Heart left ventricle (tissue), 16 donors: ENCODE data around the gene SLX9. TPM values are rescaled to one million over a fixed set of nuclear protein-coding genes. Genes with fewer than 3 reads are reported as not detected.

Experiments
- ATAC-seq, 4 donors: fragments of 200-7000 bp; cut with Tn5 transposase; one replicate each; pipeline ENCODE4 v1.9.1; 2020 to 2022; ENCODE audit warnings: moderate library complexity in 4 of 4, mild to moderate bottlenecking in 3 of 4, moderate number of reproducible peaks in 1 of 4
- DNase-seq, 5 donors: peaks; one replicate each; pipeline ENCODE4 v3.0.0-alpha.2; 2020
- H3K27ac ChIP-seq, 12 donors: fragments of 200-600 bp; sonication (generic) in 4 of 12; one replicate each; pipeline versions ENCODE4 v1.5.0 to v1.8.0; 2016 to 2022; ENCODE audit warnings: mild to moderate bottlenecking in 2 of 12
- H3K27me3 ChIP-seq, 9 donors: fragments of 200-600 bp; sonication (generic) in 2 of 9; one replicate each; pipeline versions ENCODE4 v1.5.1 to v1.8.0; 2016 to 2022; ENCODE audit warnings: mild to moderate bottlenecking in 3 of 9
- H3K36me3 ChIP-seq, 9 donors: fragments of 200-600 bp; sonication (generic) in 2 of 9; one replicate each; pipeline versions ENCODE4 v1.5.0 to v1.8.0; 2018 to 2022; ENCODE audit warnings: mild to moderate bottlenecking in 2 of 9
- H3K4me1 ChIP-seq, 12 donors: fragments of 200-600 bp; sonication (generic) in 4 of 12; one replicate each; pipeline versions ENCODE4 v1.5.0 to v1.8.0; 2016 to 2022; ENCODE audit warnings: mild to moderate bottlenecking in 3 of 12
- H3K4me3 ChIP-seq, 12 donors: fragments of 200-600 bp; sonication (generic) in 4 of 12; one replicate each; pipeline versions ENCODE4 v1.5.0 to v1.8.0; 2017 to 2022; ENCODE audit warnings: mild to moderate bottlenecking in 9 of 12, moderate library complexity in 4 of 12
- H3K9me3 ChIP-seq, 12 donors: fragments of 200-600 bp; sonication (generic) in 4 of 12; one replicate each; pipeline versions ENCODE4 v1.5.0 to v1.8.0; 2016 to 2022; ENCODE audit warnings: mild to moderate bottlenecking in 1 of 12
- POLR2A ChIP-seq, 2 donors: fragments of 450-650 bp; IDR thresholded peaks; one replicate each; pipeline ENCODE4 v1.6.1; 2017; ENCODE audit warnings: antibody characterized with exemption in 2 of 2, mild to moderate bottlenecking in 2 of 2, moderate library complexity in 2 of 2
- WGBS, 4 donors: extraction: QIAGEN DNeasy Blood & Tissue Kit in 2 of 4; methylation state at CpG; one replicate each; pipeline versions ENCODE4 v1.1.5 to v1.1.7; 2013 to 2018; 5-methylcytosine and 5-hydroxymethylcytosine counted together
- intact Hi-C, 10 donors: fragments of 100-400 bp; cut with DNase I; formaldehyde crosslinking; loops; one replicate each; pipeline versions ENCODE4 v1.11.1 to v1.14.2; 2022
- polyA plus RNA-seq, 2 donors: library from polyadenylated mRNA; stranded (reverse); fragments of 200-250 nt; gene quantifications; one replicate each; pipeline ENCODE4 v1.2.3, GENCODE V29; 2013
- total RNA-seq, 9 donors: library from RNA; depleted of rRNA in 2 of 9; stranded (reverse); fragments of >200 nt in 2 of 9; fragmentation: NEBNext Ultra II Directional in 3 of 9; extraction: Animal tissue kit (Norgen Biotek cat#: 25700) in 3 of 9; gene quantifications; one replicate each; pipeline versions ENCODE4 v1.1.0 to v1.2.4, GENCODE V29; 2016 to 2023
- TF ChIP-seq, protein P1 (sequence below), 12 donors: fragments of 200-600 bp; sonication (generic) in 4 of 12; IDR thresholded peaks; one replicate each; pipeline versions ENCODE4 v1.5.0 to v1.8.0; 2018 to 2022; ENCODE audit warnings: antibody characterized with exemption in 12 of 12, mild to moderate bottlenecking in 5 of 12
- donor health status: ischemic (EF 13 %, LVEDD 7.1; RV severe dilation, severe dysfunction).
- donor health status: healthy with polysubstance abuse.
- donor health status: DM: no; HTN: yes; CAD: no.
- donor health status: DM: no; HTN: no; CAD: no.
- donor health status: ischemic (EF 25% LVEDD 6.9; RV normal size, moderate dysfunction).
- donor health status: ischemic (EF 25% LVEDD 5.7; RV mildly dilated, moderate dysfunction).
- donor health status: healthy.
- donor health status: DM: yes; HTN: yes; CAD: no.
- donor health status: ischemic (EF 35%, LVEDD 5.7; RV mildly dilated, moderate dysfunction).
- donor health status: nonischemic (EF 11% LVEDD 7.7; RV severe dilation, severe dysfunction).
- donor health status: DM: yes; HTN: yes; CAD: no.
- donor health status: PGD.
- donor health status: ischemic (EF 29% LVEDD 5.4; RV normal size, mild dysfunction).
- donor health status: nonischemic (EF 23%, LVEDD 6.1; RV moderate dilation, normal function).

The SLX9 gene
- total and polyA plus RNA-seq, 11 donors, result 38.5 to 77.8 (median 49.1) TPM

- peaks cover 0 to 97% (median 0%) of the 10 kb centered on the region in 9 donors for H3K36me3 ChIP-seq
- H3K9me3 ChIP-seq, result no peaks in the 10 kb centered on the region
- peaks cover 0 to 7% (median 0%) of the 10 kb centered on the region in 9 donors for H3K27me3 ChIP-seq
- H3K4me3 ChIP-seq, result no peak overlapping the region
- H3K27ac ChIP-seq, result no peak overlapping the region
- WGBS, 4 donors, result 80 to 85% (median 82%) methylated on average over 43 to 49 of the region's 49 CpGs
- TF ChIP-seq, protein P1, sequence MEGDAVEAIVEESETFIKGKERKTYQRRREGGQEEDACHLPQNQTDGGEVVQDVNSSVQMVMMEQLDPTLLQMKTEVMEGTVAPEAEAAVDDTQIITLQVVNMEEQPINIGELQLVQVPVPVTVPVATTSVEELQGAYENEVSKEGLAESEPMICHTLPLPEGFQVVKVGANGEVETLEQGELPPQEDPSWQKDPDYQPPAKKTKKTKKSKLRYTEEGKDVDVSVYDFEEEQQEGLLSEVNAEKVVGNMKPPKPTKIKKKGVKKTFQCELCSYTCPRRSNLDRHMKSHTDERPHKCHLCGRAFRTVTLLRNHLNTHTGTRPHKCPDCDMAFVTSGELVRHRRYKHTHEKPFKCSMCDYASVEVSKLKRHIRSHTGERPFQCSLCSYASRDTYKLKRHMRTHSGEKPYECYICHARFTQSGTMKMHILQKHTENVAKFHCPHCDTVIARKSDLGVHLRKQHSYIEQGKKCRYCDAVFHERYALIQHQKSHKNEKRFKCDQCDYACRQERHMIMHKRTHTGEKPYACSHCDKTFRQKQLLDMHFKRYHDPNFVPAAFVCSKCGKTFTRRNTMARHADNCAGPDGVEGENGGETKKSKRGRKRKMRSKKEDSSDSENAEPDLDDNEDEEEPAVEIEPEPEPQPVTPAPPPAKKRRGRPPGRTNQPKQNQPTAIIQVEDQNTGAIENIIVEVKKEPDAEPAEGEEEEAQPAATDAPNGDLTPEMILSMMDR (IDR thresholded peaks at IDR 0.05), result no peak
- TF ChIP-seq POLR2A (IDR thresholded peaks at IDR 0.05), result no peak
- DNase-seq (peak in 3 of 5 donors; percentile 16 to 58 (median 18)), ATAC-seq (no peak)
- intact Hi-C loops, result no loop called here
- peaks cover 0 to 23% (median 0%) of the 10 kb centered on the region in 12 donors for H3K4me1 ChIP-seq
Measured at GRCh38 chr21:44898851-44899767, 40.7 kb upstream of the SLX9 start.

DNA sequence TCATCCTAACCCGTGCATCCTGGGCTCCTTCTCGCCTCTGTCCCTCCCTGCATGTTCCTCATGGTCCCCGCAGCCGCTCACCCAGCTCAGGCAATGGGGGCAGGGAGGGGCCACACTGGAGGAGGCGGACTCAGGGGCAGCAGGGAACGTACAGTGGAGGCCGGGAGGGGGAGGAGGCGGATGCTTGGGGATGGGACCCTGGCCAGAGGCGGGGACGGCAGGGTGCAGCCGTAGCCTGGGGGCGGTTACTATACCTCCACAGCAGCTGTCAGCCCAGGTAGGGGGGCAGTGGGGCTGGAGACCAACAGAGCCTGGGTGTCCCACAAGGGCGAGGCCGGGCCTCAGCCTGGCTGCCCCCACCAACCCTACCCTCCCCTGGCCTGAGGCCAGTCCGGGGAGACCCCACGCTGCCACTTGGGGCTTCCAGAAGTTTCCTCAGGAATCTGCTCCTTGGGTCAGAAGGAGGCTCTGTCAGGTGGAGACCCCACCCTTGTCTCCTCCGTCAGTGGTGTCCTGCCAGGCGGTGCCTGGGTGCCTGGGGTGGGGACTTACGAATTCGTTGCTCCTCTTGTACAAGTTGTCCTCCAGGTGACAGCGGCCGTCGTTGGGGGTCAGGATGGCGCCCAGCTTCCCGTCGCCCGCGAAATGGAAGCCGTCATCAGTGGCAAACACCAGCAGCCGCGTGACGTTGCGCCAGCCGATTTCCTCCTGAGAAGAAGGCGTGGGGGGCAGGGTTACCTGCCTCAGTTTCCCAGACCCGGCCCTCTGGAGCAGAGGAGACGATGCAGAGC, 39.9 kb upstream of the SLX9 start:
- TF ChIP-seq, protein P1 (IDR thresholded peaks at IDR 0.05), result no peak
- no peak for TF ChIP-seq POLR2A (IDR thresholded peaks at IDR 0.05)
- peak in 2 of 5 donors; percentile 24 to 25 for DNase-seq
- Histone ChIP-seq H3K36me3 (peaks cover 0 to 94% (median 0%) of the 10 kb centered on the region in 9 donors), H3K9me3 (no peaks in the 10 kb centered on the region), H3K27ac (no peak overlapping the region), H3K4me3 (no peak overlapping the region), H3K27me3 (peaks cover 0 to 7% (median 0%) of the 10 kb centered on the region in 9 donors), H3K4me1 (peaks cover 0 to 25% (median 0%) of the 10 kb centered on the region in 12 donors)
- no peak for ATAC-seq
- 82 to 93% (median 85%) methylated on average over 28 to 37 of the region's 37 CpGs for WGBS, 4 donors
- intact Hi-C loops, result no loop called here

DNA sequence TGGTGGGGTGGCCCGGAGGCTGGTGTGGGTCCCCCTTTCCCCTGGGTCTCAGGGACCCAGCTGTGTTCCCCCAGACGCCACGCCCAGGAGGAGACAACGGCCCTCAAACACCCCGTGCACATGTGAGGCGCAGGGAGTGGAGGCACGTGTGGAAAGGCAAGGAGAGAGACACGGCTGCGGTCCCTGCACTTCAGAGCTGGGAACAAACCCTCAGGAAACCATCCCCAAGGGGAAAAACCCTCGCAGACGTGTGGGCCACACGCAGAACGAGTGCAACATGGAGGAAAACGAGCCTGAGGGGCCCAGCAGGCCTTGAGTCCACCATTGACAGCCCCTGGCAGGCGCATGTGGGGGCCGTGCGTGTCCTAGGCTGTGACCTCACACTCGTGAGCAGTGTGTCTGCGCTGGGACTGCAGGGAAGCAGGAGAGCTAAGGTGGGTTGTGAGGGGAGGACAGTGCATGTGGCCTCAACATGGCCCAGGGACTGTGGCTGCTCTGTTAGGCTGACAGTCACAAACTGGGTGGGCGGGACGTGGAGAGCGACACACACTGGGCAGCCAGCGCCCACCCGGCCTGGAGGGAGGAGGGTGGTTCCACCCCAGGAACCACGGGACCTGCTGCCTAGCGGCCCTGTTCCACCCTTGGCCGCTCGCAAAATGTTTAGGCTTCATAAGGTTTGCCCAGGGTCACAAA, 39.1 kb upstream of the SLX9 start:
- no peak for TF ChIP-seq POLR2A (IDR thresholded peaks at IDR 0.05)
- TF ChIP-seq, protein P1 (IDR thresholded peaks at IDR 0.05), result no peak
- H3K4me1 ChIP-seq, result peaks cover 0 to 33% (median 0%) of the 10 kb centered on the region in 12 donors
- ATAC-seq, result no peak
- no peak overlapping the region for H3K4me3 ChIP-seq
- H3K27ac ChIP-seq, result no peak overlapping the region
- DNase-seq, result peak in 2 of 5 donors; percentile 14 to 15
- no peaks in the 10 kb centered on the region for H3K9me3 ChIP-seq
- intact Hi-C loops, result no loop called here
- peaks cover 0 to 7% (median 0%) of the 10 kb centered on the region in 9 donors for H3K27me3 ChIP-seq
- 77 to 85% (median 83%) methylated on average over 22 to 28 of the region's 28 CpGs for WGBS, 4 donors
- peaks cover 0 to 93% (median 0%) of the 10 kb centered on the region in 9 donors for H3K36me3 ChIP-seq
